ENCODE results near the gene LRRC9.
"Not testable (repeated sequence)": the region's sequence is repeated elsewhere in the genome, so short reads cannot be mapped to it uniquely, and the experiment has no call there.

Gene LRRC9

GRCh38 chr14:59998564-59998963 lies 78.6 kb downstream of the LRRC9 start:
- Histone ChIP-seq H3K27ac (ENCODE audit: low read length) (no peak overlapping the region), H3K27me3 (ENCODE audit: control insufficient read depth in 1 of 2, insufficient read depth in 2 of 2, low read length in 2 of 2) (no peaks in the 10 kb centered on the region)

GRCh38 chr14:60002819-60003492 lies 83.0 kb downstream of the LRRC9 start:
- Histone ChIP-seq H3K9ac (ENCODE audit: low read length in 2 of 2) (no peak overlapping the region), H3K4me3 (ENCODE audit: low read length in 2 of 2) (no peak overlapping the region)

More at GRCh38 chr14:59998564-59998963, 78.6 kb downstream of the LRRC9 start:
- no peaks in the 10 kb centered on the region for H3K9me3 ChIP-seq (ENCODE audit: control insufficient read depth in 2 of 2, low read length in 2 of 2)
- no peak overlapping the region for H3K9ac ChIP-seq (ENCODE audit: low read length in 2 of 2)
- H3K4me1 ChIP-seq (ENCODE audit: control insufficient read depth, insufficient read depth, low read length): no peaks in the 10 kb centered on the region
- H3K36me3 ChIP-seq (ENCODE audit: control insufficient read depth in 2 of 2, insufficient read depth in 2 of 2, low read length in 2 of 2): no peaks in the 10 kb centered on the region
- no peak overlapping the region for H3K4me3 ChIP-seq (ENCODE audit: low read length in 2 of 2)

GRCh38 chr14:60003991-60004390 lies 84.0 kb downstream of the LRRC9 start:
- Histone ChIP-seq H3K4me1 (ENCODE audit: control insufficient read depth, insufficient read depth, low read length) (no peaks in the 10 kb centered on the region), H3K9me3 (ENCODE audit: control insufficient read depth in 2 of 2, low read length in 2 of 2) (no peaks in the 10 kb centered on the region), H3K9ac (ENCODE audit: low read length in 2 of 2) (no peak overlapping the region), H3K4me3 (ENCODE audit: low read length in 2 of 2) (no peak overlapping the region), H3K27ac (ENCODE audit: low read length) (no peak overlapping the region), H3K27me3 (ENCODE audit: control insufficient read depth in 1 of 2, insufficient read depth in 2 of 2, low read length in 2 of 2) (no peaks in the 10 kb centered on the region), H3K36me3 (ENCODE audit: control insufficient read depth in 2 of 2, insufficient read depth in 2 of 2, low read length in 2 of 2) (no peaks in the 10 kb centered on the region)

More at GRCh38 chr14:60002819-60003492, 83.0 kb downstream of the LRRC9 start:
- no peaks in the 10 kb centered on the region for H3K4me1 ChIP-seq (ENCODE audit: control insufficient read depth, insufficient read depth, low read length)
- H3K27ac ChIP-seq (ENCODE audit: low read length): no peak overlapping the region
- H3K9me3 ChIP-seq (ENCODE audit: control insufficient read depth in 2 of 2, low read length in 2 of 2): no peaks in the 10 kb centered on the region
- H3K36me3 ChIP-seq (ENCODE audit: control insufficient read depth in 2 of 2, insufficient read depth in 2 of 2, low read length in 2 of 2): no peaks in the 10 kb centered on the region
- H3K27me3 ChIP-seq (ENCODE audit: control insufficient read depth in 1 of 2, insufficient read depth in 2 of 2, low read length in 2 of 2): no peaks in the 10 kb centered on the region

GRCh38 chr14:60008042-60008441 lies 88.1 kb downstream of the LRRC9 start:
- no peaks in the 10 kb centered on the region for H3K4me1 ChIP-seq (ENCODE audit: control insufficient read depth, insufficient read depth, low read length)
- H3K36me3 ChIP-seq (ENCODE audit: control insufficient read depth in 2 of 2, insufficient read depth in 2 of 2, low read length in 2 of 2): no peaks in the 10 kb centered on the region
- H3K27ac ChIP-seq (ENCODE audit: low read length): no peak overlapping the region
- H3K4me3 ChIP-seq (ENCODE audit: low read length in 2 of 2): no peak overlapping the region
- H3K27me3 ChIP-seq (ENCODE audit: control insufficient read depth in 1 of 2, insufficient read depth in 2 of 2, low read length in 2 of 2): no peaks in the 10 kb centered on the region
- H3K9ac ChIP-seq (ENCODE audit: low read length in 2 of 2): no peak overlapping the region
- H3K9me3 ChIP-seq (ENCODE audit: control insufficient read depth in 2 of 2, low read length in 2 of 2): no peaks in the 10 kb centered on the region

- not testable (repeated sequence) for H3K9me3 ChIP-seq (ENCODE audit: control insufficient read depth in 2 of 2, low read length in 2 of 2); H3K36me3 ChIP-seq (ENCODE audit: control insufficient read depth in 2 of 2, insufficient read depth in 2 of 2, low read length in 2 of 2); H3K9ac ChIP-seq (ENCODE audit: low read length in 2 of 2); H3K4me1 ChIP-seq (ENCODE audit: control insufficient read depth, insufficient read depth, low read length); H3K4me3 ChIP-seq (ENCODE audit: low read length in 2 of 2); H3K27ac ChIP-seq (ENCODE audit: low read length); H3K27me3 ChIP-seq (ENCODE audit: control insufficient read depth in 1 of 2, insufficient read depth in 2 of 2, low read length in 2 of 2)
Measured at GRCh38 chr14:60010263-60010662, 90.3 kb downstream of the LRRC9 start.

- peaks cover 0 to 4% of the 10 kb centered on the region in 2 donors for H3K9me3 ChIP-seq (ENCODE audit: control insufficient read depth in 2 of 2, low read length in 2 of 2)
- H3K36me3 ChIP-seq (ENCODE audit: control insufficient read depth in 2 of 2, insufficient read depth in 2 of 2, low read length in 2 of 2): no peaks in the 10 kb centered on the region
- H3K4me1 ChIP-seq (ENCODE audit: control insufficient read depth, insufficient read depth, low read length): no peaks in the 10 kb centered on the region
- no peak overlapping the region for H3K4me3 ChIP-seq (ENCODE audit: low read length in 2 of 2)
- no peaks in the 10 kb centered on the region for H3K27me3 ChIP-seq (ENCODE audit: control insufficient read depth in 1 of 2, insufficient read depth in 2 of 2, low read length in 2 of 2)
- H3K27ac ChIP-seq (ENCODE audit: low read length): no peak overlapping the region
- H3K9ac ChIP-seq (ENCODE audit: low read length in 2 of 2): no peak overlapping the region
Measured at GRCh38 chr14:60014402-60014801, 94.5 kb downstream of the LRRC9 start.

GRCh38 chr14:60021619-60022018 lies 101.7 kb downstream of the LRRC9 start:
- Histone ChIP-seq H3K9ac (ENCODE audit: low read length in 2 of 2) (no peak overlapping the region), H3K36me3 (ENCODE audit: control insufficient read depth in 2 of 2, insufficient read depth in 2 of 2, low read length in 2 of 2) (no peaks in the 10 kb centered on the region), H3K27me3 (ENCODE audit: control insufficient read depth in 1 of 2, insufficient read depth in 2 of 2, low read length in 2 of 2) (no peaks in the 10 kb centered on the region), H3K4me1 (ENCODE audit: control insufficient read depth, insufficient read depth, low read length) (no peaks in the 10 kb centered on the region), H3K4me3 (ENCODE audit: low read length in 2 of 2) (no peak overlapping the region), H3K9me3 (ENCODE audit: control insufficient read depth in 2 of 2, low read length in 2 of 2) (no peaks in the 10 kb centered on the region), H3K27ac (ENCODE audit: low read length) (no peak overlapping the region)

- no peak overlapping the region for H3K9ac ChIP-seq (ENCODE audit: low read length in 2 of 2)
- H3K36me3 ChIP-seq (ENCODE audit: control insufficient read depth in 2 of 2, insufficient read depth in 2 of 2, low read length in 2 of 2): no peaks in the 10 kb centered on the region
- no peaks in the 10 kb centered on the region for H3K9me3 ChIP-seq (ENCODE audit: control insufficient read depth in 2 of 2, low read length in 2 of 2)
- no peaks in the 10 kb centered on the region for H3K4me1 ChIP-seq (ENCODE audit: control insufficient read depth, insufficient read depth, low read length)
- no peak overlapping the region for H3K4me3 ChIP-seq (ENCODE audit: low read length in 2 of 2)
- H3K27ac ChIP-seq (ENCODE audit: low read length): no peak overlapping the region
- no peaks in the 10 kb centered on the region for H3K27me3 ChIP-seq (ENCODE audit: control insufficient read depth in 1 of 2, insufficient read depth in 2 of 2, low read length in 2 of 2)
Measured at GRCh38 chr14:60025571-60025970, 105.6 kb downstream of the LRRC9 start.

GRCh38 chr14:60035177-60035576 lies 115.2 kb downstream of the LRRC9 start:
- Histone ChIP-seq H3K9ac (ENCODE audit: low read length in 2 of 2) (no peak overlapping the region), H3K4me1 (ENCODE audit: control insufficient read depth, insufficient read depth, low read length) (no peaks in the 10 kb centered on the region), H3K27me3 (ENCODE audit: control insufficient read depth in 1 of 2, insufficient read depth in 2 of 2, low read length in 2 of 2) (no peaks in the 10 kb centered on the region), H3K4me3 (ENCODE audit: low read length in 2 of 2) (no peak overlapping the region), H3K36me3 (ENCODE audit: control insufficient read depth in 2 of 2, insufficient read depth in 2 of 2, low read length in 2 of 2) (no peaks in the 10 kb centered on the region), H3K9me3 (ENCODE audit: control insufficient read depth in 2 of 2, low read length in 2 of 2) (no peaks in the 10 kb centered on the region), H3K27ac (ENCODE audit: low read length) (no peak overlapping the region)

GRCh38 chr14:60047976-60048375 lies 128.0 kb downstream of the LRRC9 start:
- not testable (repeated sequence) for H3K27me3 ChIP-seq (ENCODE audit: control insufficient read depth in 1 of 2, insufficient read depth in 2 of 2, low read length in 2 of 2); H3K4me1 ChIP-seq (ENCODE audit: control insufficient read depth, insufficient read depth, low read length); H3K4me3 ChIP-seq (ENCODE audit: low read length in 2 of 2); H3K36me3 ChIP-seq (ENCODE audit: control insufficient read depth in 2 of 2, insufficient read depth in 2 of 2, low read length in 2 of 2); H3K27ac ChIP-seq (ENCODE audit: low read length); H3K9me3 ChIP-seq (ENCODE audit: control insufficient read depth in 2 of 2, low read length in 2 of 2); H3K9ac ChIP-seq (ENCODE audit: low read length in 2 of 2)

GRCh38 chr14:60051721-60052221 lies 131.8 kb downstream of the LRRC9 start:
- Histone ChIP-seq H3K9ac (ENCODE audit: low read length in 2 of 2) (no peak overlapping the region), H3K36me3 (ENCODE audit: control insufficient read depth in 2 of 2, insufficient read depth in 2 of 2, low read length in 2 of 2) (no peaks in the 10 kb centered on the region), H3K4me1 (ENCODE audit: control insufficient read depth, insufficient read depth, low read length) (no peaks in the 10 kb centered on the region), H3K4me3 (ENCODE audit: low read length in 2 of 2) (peak overlapping the region in 1 of 2 donors; percentile 9), H3K27ac (ENCODE audit: low read length) (no peak overlapping the region), H3K27me3 (ENCODE audit: control insufficient read depth in 1 of 2, insufficient read depth in 2 of 2, low read length in 2 of 2) (no peaks in the 10 kb centered on the region), H3K9me3 (ENCODE audit: control insufficient read depth in 2 of 2, low read length in 2 of 2) (no peaks in the 10 kb centered on the region)
